Right hindlimb (tissue), 1 donor: ENCODE results near the gene RAB33A.
"Not testable (repeated sequence)": the region's sequence is repeated elsewhere in the genome, so short reads cannot be mapped to it uniquely, and the experiment has no call there.

ENCODE experiments used
- DNase-seq: peaks from one replicate; pipeline ENCODE4 v3.0.0-alpha.2; 2018

The RAB33A gene

DNA sequence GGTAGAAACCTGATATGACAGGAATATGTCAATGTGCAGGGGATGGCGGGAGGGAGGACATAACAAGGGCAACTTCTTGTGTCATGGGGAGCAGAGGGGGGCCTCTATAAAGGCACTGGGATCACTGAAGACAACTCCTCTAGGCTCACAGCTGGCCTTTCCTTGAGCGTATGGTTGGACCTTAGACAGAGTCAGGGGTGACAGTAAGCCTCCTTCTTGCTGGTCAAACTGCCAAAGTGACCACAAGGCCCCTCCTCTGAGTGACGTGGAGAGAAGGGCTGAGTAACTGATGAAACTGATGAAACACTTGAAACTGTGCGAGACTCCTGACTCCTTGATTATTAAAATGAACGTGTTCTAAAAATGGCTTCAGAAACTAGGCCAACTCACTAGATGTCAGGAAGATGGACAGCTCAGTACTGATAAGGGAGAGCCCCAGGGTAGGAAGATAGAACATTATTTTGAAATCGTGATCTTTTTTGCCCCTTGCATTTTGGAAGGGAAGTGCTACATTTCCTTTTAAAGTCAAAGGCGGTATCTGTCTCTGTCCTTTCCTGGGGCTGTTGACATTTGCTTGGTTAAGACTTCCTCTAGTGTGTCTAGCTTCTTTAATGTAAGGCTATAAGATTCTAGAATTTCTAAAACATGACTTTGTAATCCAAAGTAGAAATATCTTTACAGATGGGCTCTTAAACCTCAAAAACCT, 1.6 kb downstream of the RAB33A start:
- DNase-seq = no peak

DNA sequence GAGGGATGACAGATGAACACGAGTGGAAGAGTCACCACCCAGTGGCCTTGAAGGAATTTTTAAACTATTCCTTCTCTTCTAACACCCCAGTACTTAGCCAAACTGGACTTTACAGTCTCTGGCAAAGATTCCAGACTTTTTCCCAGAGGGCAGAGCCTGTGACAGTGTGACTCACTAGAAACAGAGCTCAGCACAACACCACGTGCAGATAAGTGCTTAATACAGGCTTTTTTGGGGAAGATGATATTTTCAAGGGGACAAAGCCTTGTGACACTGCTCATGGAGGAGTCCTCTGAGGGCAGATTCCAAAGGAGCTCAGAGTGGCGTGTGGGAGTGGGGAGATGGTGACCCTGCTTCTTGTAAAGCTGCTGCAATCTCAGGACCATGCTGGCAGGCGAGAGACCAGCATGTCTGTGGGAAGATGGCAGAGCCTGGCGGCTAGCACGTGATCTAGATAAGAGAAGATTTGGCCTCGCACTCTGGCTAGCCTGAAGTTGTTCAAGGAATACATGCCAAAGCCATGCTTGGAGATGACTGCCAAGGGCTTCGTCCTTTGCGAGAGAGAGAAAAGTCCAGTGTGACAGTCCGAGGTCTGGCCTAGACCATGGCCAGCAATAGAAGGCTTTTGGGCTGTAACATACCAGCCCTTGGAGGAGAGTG, 2.4 kb downstream of the RAB33A start:
- DNase-seq = no peak

- no peak for DNase-seq
These were observed 3.2 kb downstream of the RAB33A start for GRCh38 chrX:130174937-130175336.

GRCh38 chrX:130176354-130176776, 4.6 kb downstream of the RAB33A start:
- no peak for DNase-seq

DNA sequence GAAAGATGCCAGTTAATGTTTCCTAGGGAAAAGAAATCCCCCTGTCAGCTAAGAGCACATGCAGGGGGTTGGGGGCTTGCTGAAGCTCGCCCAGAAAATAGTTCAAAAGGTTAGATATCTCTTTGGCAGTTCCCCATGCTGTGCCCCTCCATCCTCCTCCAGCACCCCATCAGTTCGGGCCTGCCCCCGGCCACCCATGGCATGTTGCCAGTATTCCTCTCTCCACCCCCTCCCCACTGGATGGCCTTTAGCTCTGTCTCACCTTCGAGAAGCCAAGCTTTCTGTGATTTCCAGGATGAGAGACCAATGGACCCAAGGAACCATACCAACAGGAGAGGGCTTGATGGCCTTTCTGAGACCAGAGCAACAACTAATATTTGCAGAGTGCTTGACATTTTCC, 5.2 kb downstream of the RAB33A start:
- DNase-seq = no peak

- no peak for DNase-seq
These were observed 7.4 kb downstream of the RAB33A start for GRCh38 chrX:130179170-130179569.

- DNase-seq = no peak
These were observed 7.9 kb downstream of the RAB33A start for GRCh38 chrX:130179579-130180215.

GRCh38 chrX:130184168-130184567, 12.4 kb downstream of the RAB33A start:
- no peak for DNase-seq

- no peak for DNase-seq
These were observed 13.1 kb downstream of the RAB33A start for GRCh38 chrX:130184857-130185256.

- DNase-seq = no peak
These were observed 14.9 kb downstream of the RAB33A start for GRCh38 chrX:130186651-130187050.

DNA sequence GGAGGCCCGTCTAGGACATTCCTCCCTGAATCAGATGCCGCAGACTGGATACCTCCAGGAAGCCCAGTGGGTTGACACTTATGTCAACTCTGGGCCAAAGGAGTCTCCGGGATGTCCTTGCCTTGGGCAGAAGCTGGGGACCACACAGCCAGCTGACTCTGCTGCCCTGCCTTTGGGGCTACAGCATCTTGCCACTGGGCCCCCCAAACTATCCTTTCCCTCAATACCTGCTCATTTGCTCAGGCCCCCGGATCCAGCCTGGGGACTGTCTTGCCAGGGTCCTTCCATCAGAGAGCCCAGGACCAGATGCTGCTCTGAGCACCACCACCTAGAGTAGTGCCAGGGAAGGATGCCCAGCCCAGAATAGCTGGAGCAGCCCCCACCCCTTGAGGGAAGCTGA, 19.0 kb downstream of the RAB33A start:
- no peak for DNase-seq

DNA sequence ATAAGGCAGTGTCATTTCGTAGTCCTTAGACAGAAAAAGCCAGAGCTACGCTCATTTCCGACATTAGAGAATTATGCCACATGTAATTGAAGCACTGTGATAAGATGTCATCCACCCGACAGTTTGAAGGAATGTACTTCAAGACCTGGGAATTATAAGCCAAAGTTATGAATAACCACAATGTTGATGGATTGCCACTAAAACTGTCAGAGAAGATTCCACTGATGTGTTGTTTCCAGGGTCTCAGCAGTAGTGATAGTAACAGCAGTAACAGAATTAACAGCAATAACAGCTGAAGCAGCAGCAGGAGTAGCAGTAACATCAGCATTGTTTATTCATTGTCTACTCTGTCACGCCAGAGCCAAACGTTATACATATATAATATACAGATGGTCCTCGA, 24.7 kb downstream of the RAB33A start:
- DNase-seq = no peak

- DNase-seq = no peak
These were observed 25.7 kb downstream of the RAB33A start for GRCh38 chrX:130197464-130197863.

DNA sequence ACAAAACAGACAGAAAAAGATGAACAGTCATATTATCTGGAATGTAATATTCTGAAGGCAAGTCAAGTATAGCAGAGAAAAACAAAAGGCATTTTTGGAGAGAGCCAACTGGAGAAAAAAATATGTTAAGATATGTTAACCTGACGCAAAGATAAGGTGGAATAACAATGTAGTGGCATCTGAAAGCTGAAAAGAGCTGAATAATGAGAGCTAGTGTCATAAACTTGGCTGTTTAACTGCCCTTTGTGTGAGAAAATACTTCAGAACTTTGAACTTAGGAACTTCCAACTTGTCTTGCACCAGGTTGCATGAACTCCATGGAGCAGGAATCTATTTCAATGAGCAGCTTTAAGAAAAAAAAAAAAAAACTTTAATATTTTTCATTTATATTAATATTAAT, 32.9 kb downstream of the RAB33A start:
- DNase-seq = no peak

DNA sequence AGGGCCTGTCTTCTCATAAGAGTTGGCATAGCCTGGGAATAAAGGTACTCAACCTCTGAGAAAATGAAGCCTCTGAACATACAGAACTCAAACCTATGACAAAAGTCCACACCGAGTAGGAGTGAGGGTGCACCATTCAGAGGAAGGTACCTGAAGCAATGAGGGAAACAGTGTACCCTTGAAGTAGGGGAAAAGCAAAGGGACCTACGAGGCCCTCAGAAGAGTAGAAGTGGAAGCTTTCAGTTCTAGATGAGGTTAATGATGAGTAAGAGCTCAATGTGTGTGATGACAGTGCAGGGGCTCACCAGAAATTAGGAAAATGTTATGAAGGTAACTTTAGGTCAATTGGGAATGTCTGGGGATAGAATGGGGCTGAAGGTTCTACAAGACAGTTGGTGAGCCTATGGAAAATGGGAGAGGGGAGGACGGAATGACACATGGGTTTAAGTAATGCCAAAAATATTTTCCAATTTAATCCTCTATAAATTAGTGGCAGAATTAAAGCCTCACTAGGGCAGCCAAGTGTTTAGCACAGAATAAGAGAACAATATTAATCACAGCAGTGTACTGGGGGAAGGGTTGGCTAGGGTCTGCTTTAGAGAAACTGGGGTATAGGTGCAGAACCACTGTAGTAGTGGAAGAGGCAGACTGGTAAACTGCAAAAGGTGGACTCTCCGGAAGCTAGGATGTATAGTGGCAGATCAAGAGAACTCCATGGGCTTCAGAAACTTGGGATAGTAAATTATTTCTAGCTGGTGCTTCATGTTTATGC, 39.8 kb downstream of the RAB33A start:
- no peak for DNase-seq

DNA sequence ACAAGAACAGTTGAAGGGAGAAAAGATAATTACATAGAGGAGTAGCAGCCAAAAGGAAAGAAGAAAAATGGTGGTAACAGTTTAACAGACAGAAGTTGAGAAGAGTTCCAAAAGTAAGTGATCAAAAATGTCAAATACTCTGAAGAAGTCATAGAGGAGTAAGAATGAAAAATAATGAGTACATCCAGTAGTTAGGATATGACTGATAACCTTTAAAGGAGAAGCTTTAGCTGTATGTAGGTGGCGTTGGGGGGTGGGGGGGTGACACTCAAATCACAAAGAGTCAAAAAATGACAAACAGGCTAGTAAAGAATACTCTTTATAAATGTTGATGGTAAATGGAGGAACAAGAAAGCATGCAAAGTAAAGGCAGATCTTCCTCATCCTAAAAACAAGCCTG, 40.6 kb downstream of the RAB33A start:
- DNase-seq = no peak

DNA sequence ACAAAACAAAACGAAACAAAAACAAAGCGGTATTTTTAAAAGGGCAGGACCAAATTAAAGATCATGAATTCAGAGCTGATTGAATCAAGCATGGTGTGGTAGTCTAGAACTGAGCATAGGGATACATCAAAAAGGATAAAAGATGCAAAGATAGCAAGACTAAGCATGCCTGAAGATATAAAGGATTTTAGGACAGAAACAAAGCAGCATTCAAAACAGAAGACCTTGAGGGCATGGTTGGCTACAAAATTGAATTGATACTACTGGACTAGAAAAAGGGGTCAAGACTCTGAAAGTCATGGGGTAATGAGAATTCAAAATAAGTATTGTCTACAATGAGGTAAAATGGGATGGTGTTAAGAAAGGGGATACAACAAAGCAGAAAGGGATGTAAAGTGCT, 41.6 kb downstream of the RAB33A start:
- DNase-seq = no peak

- DNase-seq = no peak
These were observed 44.6 kb downstream of the RAB33A start for GRCh38 chrX:130216320-130216719.

DNA sequence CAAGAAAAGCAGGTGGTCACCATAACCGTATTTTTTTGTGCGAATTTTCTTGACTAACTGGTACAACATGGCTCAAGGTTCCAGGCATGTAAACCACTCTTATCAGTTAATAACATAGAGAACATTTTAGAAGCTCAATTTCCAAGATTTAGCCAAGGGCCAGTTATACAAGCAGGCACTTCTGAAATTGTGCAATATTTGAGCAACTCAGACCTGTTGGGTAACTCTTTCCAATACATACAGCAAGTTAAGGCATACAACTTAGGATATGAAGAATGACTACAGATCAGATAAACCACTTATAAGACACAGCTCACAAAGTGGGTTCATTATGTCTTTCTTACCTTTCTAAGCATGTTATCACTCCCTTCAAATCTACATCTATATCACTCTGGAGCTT, 53.0 kb downstream of the RAB33A start:
- no peak for DNase-seq

- no peak for DNase-seq
These were observed 57.1 kb downstream of the RAB33A start for GRCh38 chrX:130228871-130229270.

DNA sequence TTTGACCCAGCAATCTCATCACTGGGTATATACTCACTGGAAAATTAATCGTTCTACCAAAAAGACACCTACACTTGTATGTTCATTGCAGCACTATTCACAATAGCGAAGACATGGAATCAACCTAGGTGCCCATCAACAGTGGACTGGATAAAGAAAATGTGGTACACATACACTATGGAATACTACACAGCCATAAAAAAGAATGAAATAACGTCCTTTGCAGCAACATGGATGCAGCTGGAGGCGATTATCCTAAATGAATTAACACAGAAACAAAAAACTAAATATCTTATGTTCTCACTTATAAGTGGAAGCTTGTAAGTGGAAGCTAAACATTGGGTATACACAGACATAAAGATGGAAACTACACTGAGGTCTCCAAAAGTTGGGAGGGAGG, 59.4 kb downstream of the RAB33A start:
- DNase-seq = not testable (repeated sequence)
